HG03159 (cell line): ENCODE results near the gene TERT.

Source experiments
- ATAC-seq: cut with Tn5 transposase; IDR thresholded peaks from one replicate; pipeline ENCODE4 v1.9.1; 2021; ENCODE audit warnings: mild to moderate bottlenecking, moderate library complexity; ENCODE audit not compliant: unreplicated experiment

The TERT gene

GRCh38 chr5:1209896-1210776, 84.7 kb downstream of the TERT start:
- no peak for ATAC-seq

DNA sequence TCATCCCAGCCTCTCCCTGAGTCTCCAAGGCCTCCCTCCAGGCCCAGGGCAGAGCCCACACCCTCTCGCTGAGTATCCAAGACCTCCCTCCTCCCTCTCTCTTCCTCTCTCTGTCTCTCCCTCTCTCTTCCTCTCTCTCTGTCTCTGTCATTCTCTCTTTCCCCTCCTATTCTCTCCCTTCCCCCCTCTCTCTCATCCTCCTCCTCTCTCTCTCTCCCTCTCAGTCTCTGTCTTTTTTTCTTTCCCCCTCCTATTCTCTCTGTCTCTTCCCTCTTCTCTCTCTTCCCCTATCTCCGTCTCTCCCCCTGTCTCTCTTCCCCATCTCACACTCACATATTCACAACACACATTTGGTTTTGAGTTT, 85.4 kb downstream of the TERT start:
- ATAC-seq: no peak

DNA sequence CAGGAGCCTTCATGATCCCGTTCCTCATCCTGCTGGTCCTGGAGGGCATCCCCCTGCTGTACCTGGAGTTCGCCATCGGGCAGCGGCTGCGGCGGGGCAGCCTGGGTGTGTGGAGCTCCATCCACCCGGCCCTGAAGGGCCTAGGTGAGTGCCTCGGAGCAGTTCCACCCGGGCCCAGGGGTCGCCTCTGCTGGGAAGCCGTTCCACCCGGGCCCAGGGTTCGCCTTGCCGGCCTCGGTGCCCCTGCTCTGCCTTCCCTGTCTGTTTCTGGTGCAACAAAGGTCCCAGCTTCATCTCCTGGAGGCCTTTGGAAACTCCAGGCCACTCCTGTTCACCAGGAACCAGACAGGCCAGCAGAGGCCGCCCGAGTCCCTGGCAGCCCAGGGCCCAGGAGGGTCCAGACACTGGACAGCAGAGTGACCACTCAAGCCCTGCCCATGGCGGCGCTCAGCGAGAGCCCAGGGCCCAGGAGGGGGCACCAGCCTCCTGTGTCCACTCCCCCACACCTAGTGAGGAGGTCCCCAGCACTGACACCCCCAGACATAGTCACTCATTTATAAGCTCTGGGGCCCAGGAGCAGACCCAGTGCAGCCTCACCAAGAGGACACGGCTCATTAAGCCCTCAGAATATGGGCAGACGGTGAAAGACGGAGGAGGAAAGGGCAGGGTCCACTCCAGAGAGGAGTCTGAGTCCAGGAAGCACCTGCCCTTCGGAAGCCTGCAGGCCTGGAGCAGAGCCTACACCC, 86.0 kb downstream of the TERT start:
- ATAC-seq: no peak

GRCh38 chr5:1208221-1208742, 86.6 kb downstream of the TERT start:
- ATAC-seq: no peak

- no peak for ATAC-seq
Observed at GRCh38 chr5:1207555-1207954, 87.3 kb downstream of the TERT start.

DNA sequence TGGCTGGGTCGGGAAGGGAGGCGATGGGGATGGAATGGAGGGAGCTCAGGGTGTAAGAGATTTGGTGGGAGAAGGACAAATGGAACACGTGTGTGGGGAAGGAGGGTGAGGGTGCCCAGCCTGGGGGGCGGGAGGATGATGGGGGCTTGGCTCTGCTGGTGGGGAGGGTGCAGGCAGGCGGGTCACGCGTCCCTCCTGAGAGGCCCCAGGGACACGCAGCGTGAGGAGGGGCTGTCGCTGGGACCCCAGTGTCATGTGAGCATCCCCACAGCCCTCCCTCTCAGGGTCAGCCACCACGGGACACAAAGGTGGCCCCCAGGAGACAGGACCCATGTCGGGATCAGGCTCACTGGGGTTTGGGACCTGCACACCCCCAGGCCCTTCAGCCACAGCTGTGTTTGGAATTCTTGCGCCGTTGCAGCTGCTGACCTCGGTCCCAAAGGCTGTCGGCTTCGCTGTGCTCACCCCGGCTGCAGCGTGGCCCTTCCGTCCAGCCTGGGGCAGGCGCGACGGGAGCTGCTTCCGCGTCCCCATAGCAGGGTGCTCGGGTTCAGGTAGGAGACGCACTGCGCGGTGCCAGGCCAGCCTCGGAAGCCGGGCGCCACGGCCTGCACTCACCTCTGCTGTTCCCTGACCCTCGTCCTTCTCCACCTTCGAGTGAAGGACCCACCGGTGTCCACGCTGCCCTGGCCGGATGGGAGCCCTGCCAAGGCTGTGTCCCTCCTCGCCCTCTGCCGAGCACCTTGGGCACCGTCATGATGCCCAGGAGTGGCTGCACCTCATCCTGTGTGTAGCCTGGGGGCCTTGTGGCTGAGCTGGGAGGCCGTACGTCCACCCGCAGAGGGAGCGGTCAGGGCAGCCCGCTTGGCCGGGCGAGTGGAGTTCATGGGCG, 88.1 kb downstream of the TERT start:
- no peak for ATAC-seq

DNA sequence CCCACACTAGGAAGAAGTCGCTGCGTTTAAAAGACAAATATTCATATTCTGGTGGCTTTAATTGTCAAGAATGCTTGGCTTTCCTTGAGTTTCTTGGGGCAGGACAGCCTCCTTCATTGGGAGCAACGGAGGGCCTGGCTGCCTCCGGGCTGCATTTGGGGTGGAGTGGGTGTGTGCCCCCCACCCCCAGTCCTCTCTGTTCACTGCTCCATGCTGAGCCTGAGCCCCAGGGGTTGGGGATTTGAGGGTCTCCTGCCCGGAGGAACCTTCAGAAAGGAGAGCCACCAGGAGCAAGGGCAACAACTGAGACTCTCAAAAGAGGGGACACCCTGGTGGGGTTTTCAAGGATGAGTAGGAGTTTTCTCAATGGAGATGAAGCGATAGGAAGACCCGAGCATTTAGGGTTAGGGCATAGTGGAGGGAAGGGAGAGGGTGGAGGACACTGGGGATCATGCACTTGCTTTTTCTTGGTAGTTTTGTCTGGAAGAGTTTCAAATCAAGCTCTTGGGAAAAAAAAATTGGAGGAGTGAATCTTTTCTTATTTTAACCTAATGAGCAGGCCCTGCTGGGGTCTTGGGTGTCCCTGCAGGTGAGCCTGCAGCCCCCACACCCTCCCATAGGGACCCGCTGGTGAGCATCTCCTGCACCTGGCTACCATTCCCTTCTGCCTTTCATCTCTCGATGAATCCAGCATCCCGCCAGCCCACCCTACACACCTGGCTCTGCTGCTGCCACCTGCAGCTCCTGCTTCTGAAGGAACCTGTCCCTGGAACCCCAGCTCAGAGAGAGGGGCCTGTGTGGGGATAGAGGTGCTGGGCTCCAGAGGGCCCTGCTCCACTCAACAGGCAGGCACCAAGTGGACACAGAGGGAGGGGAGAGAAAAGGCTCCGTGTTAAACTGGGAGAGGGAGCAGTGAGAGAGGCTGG, 89.3 kb downstream of the TERT start:
- no peak for ATAC-seq

DNA sequence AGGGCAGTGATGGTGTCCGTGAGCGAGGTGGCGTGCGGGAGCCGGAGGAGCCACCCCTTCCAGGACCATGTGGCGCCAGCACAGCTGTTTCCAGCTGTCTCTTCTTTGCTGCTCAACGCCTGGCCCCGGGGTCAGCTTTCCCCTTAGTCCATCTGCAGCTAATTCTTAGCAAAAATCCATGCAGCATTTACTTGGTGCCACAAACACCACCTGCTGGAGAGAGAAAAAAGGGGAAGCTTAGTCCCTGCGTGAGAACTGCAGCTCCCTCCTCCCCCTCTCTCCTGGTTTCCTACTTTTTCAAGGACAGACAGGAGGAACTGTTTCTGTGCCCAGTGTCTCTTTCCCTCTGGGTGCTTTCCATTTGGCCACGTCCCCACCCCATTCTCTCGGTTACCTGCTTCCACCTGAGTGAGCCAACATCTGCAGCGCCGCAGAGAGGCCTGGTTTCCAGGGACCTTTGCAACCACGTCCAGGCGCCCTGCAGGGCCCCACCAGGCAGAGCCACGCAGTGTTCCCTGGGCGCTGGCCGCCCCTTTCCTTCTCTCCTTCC, 90.1 kb downstream of the TERT start:
- no peak for ATAC-seq

DNA sequence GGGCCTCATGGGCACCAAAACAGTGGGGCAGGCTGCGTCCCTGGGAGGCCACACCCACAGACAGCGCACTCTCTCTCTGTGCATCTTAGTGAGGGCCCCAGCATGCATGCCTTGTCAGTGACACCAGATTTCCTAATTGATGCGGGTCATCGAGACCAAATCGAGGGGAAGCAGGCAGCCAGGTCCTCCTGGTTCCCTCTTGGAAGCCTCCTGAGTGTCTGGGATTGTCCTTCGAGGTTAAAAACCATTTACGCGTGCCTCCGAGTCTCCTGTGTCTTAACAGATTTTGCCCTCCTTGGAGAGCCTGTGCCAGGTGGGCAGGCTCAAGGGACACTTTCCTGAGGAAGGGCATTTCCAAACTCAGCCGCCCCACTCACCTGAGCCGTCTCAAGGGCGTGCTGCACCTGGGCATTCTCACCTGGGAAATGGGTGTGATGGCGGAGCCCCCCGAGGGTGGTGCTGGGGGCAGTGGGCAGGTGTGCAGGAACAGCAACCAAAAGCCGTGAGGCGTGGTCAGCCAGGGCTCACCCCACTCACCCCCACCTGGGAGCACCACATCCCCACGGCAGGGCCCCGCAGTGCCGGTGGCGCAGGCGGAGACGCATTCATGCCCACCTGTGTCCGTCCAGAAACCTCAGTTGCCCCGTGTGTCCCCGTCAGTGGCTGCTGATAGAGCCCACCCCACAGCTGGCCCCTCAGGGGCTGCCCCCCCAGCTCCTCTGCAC, 90.7 kb downstream of the TERT start:
- no peak for ATAC-seq

GRCh38 chr5:1203311-1203967, 91.4 kb downstream of the TERT start:
- ATAC-seq: no peak
